Activated naive CD4-positive, alpha-beta T cell treated with Interleukin-2 at 50 U/mL for 16 hours (primary cell): ENCODE measurements around the gene GTF2IRD1.
"Not testable (repeated sequence)": the region's sequence is repeated elsewhere in the genome, so short reads cannot be mapped to it uniquely, and the experiment has no call there.

Experiments
- DNase-seq: peaks from one replicate; pipeline ENCODE4 v3.0.0-alpha.2; 2020

The GTF2IRD1 gene

DNA sequence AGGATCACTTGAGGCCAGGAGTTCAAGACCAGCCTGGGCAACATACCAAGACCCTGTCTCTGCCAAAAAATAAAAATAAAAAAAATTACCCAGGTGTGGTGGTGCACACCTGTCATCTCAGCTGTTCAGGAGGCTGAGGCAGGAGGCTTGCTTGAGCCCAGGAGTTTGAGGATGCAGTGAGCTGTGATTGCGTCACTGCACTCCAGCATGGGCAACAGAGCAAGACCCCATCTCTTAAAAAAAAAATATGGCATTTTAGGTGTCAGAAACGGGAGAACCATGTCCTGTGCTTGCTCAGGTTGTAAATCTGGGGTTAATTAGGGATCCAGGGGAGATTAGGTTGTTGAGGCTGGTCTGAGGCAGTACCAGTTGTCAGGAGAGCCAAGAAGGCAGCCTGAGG lies 64.9 kb downstream of the GTF2IRD1 start:
- DNase-seq, result no peak

DNA sequence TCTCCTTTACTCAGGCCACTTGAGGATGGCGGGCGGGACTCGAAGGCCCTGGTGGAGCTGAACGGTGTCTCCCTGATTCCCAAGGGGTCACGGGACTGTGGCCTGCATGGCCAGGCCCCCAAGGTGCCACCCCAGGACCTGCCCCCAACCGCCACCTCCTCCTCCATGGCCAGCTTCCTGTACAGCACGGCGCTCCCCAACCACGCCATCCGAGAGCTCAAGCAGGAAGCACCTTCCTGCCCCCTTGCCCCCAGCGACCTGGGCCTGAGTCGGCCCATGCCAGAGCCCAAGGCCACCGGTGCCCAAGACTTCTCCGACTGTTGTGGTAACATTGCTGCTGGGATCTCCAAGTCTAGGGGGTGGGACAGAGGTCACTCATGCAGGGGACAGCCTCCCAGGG lies 65.7 kb downstream of the GTF2IRD1 start:
- DNase-seq, result no peak

DNA sequence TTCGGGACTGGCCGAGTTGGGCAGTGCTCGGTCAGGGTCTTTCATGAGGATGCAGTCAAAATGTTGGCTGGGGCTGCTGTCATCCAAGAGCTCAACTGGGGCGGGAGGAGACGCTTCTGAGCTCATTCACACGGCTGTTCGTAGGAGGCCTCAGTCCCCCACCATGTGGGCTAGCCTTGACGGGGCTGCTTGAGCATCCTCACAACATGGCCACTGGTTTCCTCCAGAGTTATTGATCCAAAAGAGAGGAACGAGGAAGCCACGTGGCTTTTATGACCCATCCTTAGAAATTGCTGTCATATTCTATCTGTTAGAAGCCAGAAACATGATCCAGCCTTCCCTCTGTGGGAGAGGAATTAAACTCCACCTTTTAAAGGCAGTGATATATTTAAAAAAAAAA lies 68.1 kb downstream of the GTF2IRD1 start:
- no peak for DNase-seq

DNA sequence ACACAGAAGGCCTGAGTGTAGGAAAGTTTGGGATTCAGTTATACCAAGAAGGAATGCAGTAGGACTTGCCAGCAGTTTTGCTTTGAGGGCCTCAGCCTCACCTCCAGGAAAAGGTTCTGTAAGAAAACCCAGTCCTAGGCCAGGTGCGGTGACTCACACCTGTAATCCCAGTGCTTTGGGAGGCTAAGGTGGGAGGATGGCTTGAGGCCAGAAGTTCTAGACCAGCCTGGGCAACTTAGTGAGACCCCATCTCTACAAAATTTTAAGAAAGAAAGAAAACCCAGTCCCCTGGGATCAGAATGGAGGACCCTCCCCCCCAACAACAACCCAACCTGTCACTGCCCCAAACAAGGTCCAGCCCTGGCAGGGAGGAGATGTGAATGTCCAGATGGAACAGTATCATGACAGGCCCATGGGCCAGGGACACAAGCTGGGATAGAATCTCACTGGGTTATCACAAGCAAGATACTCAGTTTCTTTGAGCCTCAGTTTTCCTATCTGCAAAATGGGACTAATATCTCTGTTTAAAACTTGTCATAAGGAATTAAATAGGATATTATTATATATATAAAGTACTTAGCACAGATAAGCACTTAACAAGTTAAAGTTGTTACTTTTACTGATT lies 68.7 kb downstream of the GTF2IRD1 start:
- no peak for DNase-seq

DNA sequence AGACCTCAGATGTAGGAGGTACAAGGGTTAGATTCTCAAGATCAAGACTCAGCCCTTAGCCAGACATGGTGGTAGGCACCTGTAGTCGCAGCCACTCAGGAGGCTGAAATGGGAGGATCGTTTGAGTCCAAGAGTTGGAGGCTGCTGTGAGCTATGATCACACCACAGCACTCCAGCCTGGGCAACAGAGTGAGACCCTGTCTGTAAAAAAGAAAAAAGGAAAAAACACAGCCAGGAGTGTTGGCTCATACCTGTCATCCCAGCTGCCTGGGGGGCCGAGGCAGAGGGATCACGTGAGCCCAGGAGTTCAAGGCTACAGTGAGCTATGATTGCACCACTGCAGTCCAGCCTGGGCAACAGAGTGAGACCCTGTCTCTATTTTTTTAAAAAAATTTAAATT lies 69.3 kb downstream of the GTF2IRD1 start:
- DNase-seq, result no peak

DNA sequence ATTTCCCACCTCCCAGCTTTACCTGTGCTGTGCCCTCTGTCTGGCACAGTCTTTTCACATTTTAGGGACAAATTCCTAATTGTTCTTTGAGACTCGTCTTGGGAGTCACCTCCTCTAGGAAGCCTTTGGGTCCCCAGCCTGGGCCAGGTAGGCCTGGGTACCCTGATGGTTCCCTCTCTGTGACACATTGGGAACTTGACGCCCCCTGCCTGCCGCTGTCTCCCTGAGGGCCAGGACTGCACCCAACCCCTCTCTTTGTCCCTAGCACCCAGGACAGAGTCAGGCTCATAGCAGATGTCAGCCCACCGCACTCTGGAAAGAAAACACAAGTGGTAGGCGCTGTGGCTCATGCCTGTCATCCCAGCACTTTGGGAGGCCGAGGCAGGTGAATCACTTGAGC lies 71.4 kb downstream of the GTF2IRD1 start:
- no peak for DNase-seq

DNA sequence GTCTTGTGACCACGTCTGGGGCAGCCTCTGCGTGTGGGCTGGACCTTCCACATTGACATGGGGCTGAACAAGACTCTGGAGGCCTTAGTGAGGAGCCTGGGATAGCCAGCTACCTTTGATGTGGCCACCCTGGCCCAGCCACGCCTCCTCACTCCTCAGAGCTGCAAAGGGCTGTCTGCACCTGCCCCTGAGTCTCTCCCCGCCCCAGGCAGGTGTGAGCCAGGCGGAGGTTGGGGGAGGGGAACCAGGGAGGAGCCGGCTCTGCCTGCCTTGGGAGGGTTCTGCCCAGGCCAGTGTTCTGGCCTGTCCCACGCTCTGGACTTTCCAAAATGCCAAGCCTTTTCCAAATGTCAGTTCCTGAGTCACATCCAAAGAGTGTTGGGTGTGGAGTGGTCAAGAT lies 72.2 kb downstream of the GTF2IRD1 start:
- DNase-seq, result no peak

DNA sequence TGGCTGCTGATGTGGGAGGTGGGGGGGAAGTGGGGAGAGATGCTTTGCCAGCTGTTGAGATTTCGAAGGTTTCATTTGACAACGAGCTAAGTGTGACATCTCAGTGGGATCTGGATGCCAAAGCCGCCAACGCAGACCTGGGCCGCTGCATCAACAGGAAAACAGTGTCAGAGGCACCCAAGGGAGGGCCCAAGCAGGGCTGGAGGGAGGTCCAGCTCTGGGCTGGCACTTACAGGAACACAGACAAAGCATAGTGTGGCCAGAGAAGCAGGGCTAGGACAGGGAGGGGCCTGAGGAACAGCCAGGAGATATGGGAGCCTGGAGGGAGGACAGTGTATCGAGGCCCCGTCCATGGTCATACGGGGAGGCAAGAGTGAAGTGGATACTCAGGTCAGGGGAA lies 73.1 kb downstream of the GTF2IRD1 start:
- DNase-seq, result no peak

DNA sequence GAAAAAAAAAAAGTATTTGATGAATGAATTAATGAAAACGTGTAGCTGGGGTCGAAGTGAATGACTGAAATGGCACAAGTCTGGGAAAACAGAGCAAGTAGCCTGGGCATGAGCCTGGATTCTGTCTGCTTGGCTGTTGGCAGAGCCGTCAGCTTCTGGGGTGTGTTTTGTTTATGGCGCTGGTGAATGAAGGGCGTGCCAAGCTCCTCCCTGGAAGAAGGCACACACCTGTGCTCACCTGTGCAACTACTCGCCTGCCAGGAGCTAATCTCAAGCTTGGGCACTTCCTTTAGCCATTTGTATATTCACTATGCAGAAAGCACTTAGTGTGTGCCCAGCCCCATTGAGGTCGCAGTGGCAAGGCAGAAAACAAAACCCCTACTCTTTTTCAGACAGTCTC lies 74.1 kb downstream of the GTF2IRD1 start:
- DNase-seq, result no peak

DNA sequence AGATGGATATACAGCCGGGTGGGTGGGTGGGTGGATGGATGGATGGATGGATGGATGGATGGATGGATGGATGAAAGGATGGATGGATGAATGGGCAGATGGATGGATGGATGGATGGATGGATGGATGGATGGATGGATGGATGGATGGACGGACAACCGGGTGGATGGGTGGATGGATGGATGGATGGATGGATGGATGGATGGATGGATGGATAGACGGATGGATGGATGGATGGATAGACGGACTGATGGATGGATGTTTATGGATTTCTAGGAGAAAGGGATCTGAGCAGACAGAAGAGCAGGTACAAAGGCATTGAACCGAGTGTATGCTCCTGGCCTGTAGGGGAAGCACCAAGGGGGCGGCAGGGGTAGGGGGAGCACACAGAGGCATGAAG lies 75.1 kb downstream of the GTF2IRD1 start:
- DNase-seq, result not testable (repeated sequence)

DNA sequence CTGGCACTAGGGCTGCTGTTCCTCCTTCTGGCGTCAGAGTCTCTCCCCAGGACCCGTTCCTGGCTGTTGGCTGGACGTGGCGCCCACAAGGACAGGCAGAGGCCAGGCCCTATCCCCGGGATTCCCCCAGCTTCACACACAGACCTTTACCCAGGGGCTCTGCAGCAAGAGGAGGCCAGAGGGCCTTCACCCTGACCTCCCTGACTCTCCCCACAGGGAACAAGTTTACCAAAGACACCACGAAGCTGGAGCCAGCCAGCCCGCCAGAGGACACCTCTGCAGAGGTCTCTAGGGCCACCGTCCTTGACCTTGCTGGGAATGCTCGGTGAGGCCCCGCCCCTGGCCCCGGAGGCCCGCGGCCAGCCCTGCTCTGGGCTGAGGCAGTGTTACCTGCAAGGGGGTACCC lies 82.2 kb downstream of the GTF2IRD1 start:
- no peak for DNase-seq

DNA sequence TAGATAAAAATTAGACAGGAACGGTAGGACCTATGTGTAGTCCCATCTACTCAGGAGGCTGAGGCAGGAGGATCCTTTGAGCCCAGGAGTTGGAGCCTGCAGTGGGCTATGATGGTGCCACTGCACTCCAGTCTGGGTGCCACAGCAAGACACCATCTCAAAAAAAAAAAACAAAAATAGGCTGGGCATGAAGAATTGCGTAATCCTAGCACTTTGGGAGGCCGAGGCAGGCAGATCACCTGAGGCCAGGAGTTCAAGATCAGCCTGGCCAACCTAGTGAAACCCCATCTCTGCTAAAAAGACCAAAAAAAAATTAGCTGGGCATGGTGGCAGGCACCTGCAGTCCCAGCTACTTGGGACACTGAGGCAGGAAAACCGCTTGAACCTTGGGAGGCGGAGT lies 88.2 kb downstream of the GTF2IRD1 start:
- not testable (repeated sequence) for DNase-seq

DNA sequence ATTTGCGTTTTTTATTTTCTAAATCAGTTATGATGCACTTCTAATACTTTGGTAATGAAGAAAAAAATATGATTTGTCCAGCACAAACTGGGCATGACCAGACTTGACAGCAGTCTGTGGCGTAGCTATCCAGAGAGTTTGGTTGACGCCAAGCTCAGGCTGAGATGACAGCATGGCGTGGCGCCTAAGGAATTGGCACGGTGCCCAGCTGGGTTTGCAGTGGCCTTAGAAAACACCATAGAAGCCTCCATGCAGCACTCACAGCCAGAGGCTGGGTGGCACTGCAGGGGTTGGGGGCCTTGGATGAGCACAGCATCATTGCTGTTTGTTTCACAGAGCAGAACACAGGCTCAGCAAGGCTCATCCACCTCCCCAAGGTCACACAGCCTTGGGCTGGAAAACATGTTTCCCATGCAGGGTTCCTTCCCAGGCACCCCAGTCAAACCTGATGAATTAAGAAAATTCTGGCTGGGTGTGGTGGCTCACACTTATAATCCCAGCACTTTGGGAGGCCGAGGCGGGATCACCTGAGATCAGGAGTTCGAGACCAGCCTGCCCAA lies 88.9 kb downstream of the GTF2IRD1 start:
- no peak for DNase-seq

DNA sequence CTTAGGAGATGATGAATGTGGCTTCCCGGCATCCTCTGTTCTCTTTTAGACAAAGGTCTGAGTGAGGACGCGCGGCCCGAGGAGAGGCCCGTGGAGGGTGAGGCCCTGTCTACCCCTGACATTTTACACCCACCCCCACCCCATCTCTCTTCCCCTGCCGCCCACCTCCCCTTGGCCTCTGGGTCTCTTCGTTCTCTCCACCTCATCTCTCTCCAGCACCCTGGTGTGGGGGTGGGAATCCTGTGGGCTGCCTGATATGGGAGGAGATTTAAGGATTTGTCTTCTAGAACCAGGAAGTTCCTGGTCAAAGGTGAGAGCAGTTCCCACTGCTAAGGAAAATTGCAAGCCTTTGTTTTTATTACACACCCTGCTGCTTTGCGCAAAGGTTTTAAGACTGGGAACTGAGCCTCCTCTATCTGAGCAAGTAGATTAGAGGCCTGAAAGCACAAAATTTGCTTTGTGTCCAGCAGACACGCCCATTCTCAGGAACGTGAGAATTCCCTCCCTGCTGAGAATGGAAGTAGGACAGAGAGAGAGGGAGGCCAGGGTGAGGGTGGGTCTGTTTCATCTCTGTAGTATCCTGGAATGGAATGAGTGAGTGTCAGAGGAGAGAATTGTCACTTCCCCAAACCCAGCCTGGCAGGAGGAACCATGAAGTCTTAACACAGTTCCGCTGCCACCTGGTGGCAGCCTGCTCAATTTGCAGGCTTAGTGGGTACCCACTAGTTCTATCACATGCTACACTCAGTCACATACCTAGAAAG lies 91.2 kb downstream of the GTF2IRD1 start:
- peak; percentile 4 for DNase-seq

DNA sequence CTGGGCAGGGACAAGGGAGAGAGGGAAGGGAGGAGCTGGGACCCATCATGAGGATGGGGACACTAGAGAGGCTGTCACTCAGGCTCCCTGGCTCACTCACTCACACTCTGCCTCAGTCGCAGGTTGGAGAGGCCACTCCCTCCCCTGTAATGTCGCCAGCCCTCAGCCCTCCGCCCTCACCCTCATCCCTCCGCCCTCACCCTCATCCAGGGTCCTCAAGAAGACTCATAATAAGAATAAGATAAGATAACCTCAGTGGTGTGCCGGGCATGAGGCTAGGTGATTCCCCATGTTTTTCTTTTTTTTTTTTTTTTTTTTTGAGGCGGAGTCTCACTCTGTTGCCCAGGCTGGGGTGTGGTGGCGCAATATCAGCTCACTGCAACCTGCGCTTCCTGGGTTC lies 92.2 kb downstream of the GTF2IRD1 start:
- DNase-seq, result no peak

DNA sequence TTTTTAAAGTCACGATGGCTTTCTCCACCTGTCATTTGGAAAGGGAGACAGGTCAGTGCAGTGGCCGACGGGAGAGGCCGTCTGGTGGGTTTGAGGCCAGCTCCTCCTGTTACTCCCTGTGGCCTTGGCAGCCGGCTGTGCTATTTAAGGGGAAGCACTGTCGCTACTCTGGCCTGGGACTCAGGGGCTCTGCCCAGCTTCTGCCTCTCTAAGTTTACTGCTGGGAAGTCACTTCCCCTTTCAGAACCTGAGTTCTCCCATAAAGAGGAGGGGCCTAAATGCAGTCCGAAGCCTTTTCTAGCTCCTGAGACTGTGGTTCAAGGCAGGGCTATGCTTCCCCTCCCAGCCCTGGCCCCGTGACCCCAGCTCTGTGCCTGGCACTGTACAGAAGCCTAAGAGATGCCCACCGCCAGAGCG lies 99.9 kb downstream of the GTF2IRD1 start:
- DNase-seq, result not testable (repeated sequence)

DNA sequence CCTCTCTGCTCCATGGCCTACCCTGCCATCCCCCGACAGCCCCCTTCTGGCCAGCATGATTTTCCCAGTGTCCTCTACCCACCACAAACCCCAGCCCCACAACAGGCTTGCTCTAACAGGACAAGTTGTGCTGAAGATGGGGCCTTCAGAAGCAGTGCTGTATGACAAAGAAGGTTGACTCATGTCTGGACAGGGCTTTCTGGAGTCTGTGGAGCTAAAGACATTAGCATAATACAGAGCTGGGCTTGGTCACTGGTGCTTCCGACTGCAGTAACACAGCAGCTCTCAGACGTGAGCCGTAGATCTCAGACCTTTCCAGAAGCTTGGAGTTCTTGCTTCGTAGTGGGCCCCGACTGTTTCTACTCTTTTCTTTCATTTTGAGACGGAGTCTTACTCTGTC lies 100.5 kb downstream of the GTF2IRD1 start:
- no peak for DNase-seq

DNA sequence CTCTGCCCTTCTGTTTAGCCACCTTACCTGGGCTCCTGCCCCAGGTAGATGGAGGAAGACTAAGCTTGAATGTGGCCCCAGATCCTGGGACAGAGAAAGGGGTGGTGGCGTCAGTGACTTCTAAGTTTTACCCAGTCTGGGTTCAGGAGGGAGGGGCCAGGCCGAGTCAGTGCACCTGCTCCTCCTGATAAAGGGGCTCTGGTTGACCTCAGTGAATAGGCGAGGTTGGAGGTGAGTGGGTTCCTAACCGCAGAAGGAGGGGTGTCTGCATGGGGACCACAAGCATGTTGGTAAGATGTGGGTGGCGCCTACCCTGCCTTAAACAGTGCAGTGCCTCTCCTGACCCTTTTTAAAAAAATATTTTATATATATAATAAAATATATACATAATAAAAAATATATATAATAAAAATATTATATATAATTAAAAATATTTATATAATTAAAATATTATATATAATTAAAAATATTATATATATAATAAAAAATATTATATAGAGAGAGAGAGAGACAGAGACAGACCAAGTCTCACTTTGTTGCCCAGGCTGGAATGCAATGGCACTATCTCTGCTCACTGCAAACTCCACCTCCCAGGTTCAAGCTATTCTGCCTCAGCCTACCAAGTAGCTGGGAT lies 106.5 kb downstream of the GTF2IRD1 start:
- no peak for DNase-seq

DNA sequence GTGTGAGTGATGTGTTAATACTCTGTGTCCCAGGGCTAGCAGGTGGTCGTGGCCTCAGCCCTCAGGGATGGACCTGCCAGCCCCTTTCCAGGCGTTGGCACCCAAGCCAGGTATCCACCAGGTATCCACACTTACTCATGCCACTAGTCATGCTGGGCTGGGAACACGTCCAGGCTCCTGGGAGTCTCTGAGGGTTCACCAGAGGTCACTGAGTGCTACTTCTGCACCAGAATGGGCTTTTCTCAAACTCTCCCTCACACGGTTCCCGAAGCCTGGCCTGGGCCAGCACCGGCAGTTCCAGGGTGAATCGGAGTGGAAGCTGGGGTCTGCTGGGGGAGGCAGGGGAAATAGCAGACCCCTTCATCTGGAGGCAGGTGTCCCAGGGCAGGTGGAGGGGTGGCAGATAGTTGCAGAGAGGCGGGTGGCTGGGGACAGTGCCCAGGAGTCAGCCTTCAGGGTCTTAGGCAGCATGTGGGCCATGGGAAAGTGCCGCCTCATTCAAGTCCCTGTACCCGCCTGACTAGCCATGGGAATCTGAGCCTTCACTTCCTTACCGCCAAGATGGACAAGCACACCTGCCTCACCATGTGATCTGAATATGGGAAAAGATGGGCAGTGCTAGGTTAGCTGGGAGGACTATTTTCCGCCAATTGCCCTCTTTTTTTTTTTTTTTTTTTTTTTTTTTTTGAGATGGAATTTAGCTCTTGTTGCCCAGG lies 108.3 kb downstream of the GTF2IRD1 start:
- DNase-seq, result no peak

DNA sequence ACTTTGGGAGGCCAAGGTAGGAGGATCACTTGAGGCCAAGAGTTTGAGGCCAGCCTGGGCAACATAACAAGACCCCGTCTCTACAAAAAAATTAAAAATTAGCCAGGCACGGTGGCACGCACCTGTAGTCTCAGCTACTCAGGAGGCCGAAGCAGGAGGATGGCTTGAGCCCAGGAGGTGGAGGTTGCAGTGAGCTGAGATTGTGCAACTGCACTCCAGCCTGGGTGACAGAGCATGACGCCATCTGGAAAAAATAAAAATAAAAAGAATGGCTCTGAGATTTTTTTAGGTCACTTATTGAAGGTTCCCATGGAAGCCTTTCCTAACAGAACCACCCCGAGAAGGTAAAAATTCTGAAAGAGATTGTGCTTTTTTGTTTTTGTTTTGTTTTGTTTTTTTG lies 109.9 kb downstream of the GTF2IRD1 start:
- DNase-seq, result not testable (repeated sequence)

DNA sequence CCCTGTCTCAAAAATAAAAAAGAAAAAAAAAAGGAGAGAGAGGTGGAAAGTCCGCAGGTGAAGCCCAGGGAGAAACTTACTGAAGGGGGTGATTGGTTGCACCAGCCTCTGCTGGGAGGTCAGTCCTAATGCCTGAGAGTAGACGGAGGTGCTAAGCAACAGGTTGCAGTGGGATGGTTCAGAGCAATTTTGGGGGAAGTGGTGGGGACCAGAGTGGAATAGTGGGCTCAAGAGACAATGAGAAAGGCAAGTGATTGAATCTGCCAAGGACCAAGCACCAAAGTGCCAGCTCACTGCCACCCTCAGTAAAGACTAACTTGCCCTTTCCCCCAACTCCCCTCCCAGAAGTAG lies 113.6 kb downstream of the GTF2IRD1 start:
- no peak for DNase-seq

DNA sequence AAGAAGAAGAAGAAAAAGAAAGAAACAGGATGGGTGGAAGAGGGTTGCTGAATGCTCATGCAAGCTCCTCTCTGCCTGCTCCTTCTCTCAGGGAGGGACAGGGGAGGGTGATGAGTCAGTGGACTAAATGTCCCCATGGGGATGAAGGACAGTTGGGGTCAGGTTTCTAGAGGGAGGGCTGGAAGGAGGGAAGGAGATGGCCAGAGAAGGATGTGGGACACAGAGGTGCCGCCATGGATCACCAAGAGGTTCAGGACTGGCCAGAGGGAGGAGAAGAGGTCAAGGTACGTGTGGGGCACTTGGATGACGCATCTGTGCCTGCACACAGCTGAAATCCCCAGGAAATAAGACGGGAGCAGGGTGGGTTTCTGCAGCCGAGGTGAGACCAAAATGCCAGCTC lies 115.0 kb downstream of the GTF2IRD1 start:
- DNase-seq, result no peak

DNA sequence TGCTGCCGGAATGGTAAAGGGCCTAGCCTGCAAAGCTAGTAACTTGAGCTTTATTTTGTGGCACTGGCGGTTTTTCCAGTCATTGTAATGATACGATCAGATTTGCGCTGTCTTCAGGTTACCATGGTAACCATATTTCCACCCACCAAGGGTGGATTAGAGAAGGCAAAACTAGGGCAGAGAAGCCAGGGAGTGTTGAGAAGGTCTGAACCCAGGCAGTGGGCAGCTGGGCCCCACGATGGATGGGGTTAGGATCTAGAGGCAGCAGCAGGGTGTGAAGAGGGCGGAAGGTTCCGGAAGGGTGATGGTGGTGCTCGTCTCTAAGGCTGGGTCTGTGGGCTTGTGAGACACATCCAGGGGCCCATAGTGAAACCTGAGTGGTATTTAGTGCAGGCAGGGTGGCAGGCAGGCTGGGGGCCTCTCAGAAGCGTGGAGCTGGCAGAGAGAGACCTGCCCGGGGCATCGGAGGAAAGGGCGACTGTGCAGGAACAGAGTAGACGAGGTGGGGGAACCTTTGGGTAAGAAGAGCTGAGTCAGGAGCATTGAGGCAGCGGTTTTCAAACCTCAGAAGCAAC lies 115.9 kb downstream of the GTF2IRD1 start:
- DNase-seq, result peak; percentile 58
